ENCODE measurements around the gene GRAP. TPM values are rescaled to one million over a fixed set of nuclear protein-coding genes. Genes with fewer than 3 reads are reported as not detected.

GRAP gene
- total and polyA plus RNA-seq, 10 of the 15 experiments (the other 5 are each of a cell fraction or from before 2014, with no cell fraction given): 0.58 to 78.3 (median 36.6) TPM

- TF ChIP-seq LARP7 (IDR thresholded peaks at IDR 0.05) (no peak), SMARCA5 (IDR thresholded peaks at IDR 0.05) (no peak), ELK1 (IDR thresholded peaks at IDR 0.05; ENCODE audit: low read depth, low read length) (no peak), MTA3 (IDR thresholded peaks at IDR 0.05; ENCODE audit: borderline replicate concordance, low read length) (no peak), NR2C2 (IDR thresholded peaks at IDR 0.05; ENCODE audit: borderline replicate concordance, control insufficient read depth, insufficient read length, low read depth) (no peak), DPF2 (IDR thresholded peaks at IDR 0.05) (no peak), BCL11A (IDR thresholded peaks at IDR 0.05; ENCODE audit: low read depth, low read length) (no peak), SUZ12 (IDR thresholded peaks at IDR 0.05; ENCODE audit: unreplicated experiment) (no peak), ASH2L (IDR thresholded peaks at IDR 0.05; ENCODE audit: borderline replicate concordance, low read depth) (no peak), ETV6 (conservative IDR thresholded peaks at IDR 0.05 in 1 of 2, IDR thresholded peaks at IDR 0.05 in 1 of 2; ENCODE audit: borderline replicate concordance in 1 of 2, low read depth in 1 of 2) (no peak), SIN3A (IDR thresholded peaks at IDR 0.05; ENCODE audit: low read depth, low read length) (no peak)
These were observed 23.4 kb downstream of the GRAP start (continued) for GRCh38 chr17:19023209-19023999.

GRCh38 chr17:19022747-19023146, 24.0 kb downstream of the GRAP start:
- intact Hi-C loops (cut with micrococcal nuclease; ENCODE audit: unreplicated experiment): no loop called here
- in situ Hi-C loops (cut with MboI): no loop called here
- H3K27me3 ChIP-seq (replicated peaks in 1 of 2; ENCODE audit: control insufficient read depth in 2 of 2, insufficient read depth in 2 of 2, low read length in 1 of 2): no peaks in the 10 kb centered on the region
- no peaks in the 10 kb centered on the region for H3K4me1 ChIP-seq (ENCODE audit: control insufficient read depth, insufficient read depth, low read length)
- ChIA-PET CTCF (interaction anchor here (1.1 to 1.2 kb wide), 2 partner anchors 62 to 397 kb away, joined by 3 to 4 read pairs; no protein-coding TSS in a partner anchor), RAD21 (ENCODE audit: unreplicated experiment) (interaction anchor here (0.8 to 1.1 kb wide), 2 partner anchors 62 to 98 kb away, joined by 3 to 5 read pairs; no protein-coding TSS in a partner anchor), POLR2A (no interaction called here), SMC1A (ENCODE audit: uncharacterized antibody, unreplicated experiment) (interaction anchor here (1.4 kb wide), 1 partner anchor 62 kb away, joined by 3 read pairs; no protein-coding TSS in a partner anchor)
- H3K9ac ChIP-seq (ENCODE audit: control insufficient read depth, insufficient read depth, low read length): no peak overlapping the region
- FAIRE-seq (no peak), ATAC-seq (no peak), DNase-seq (ENCODE audit: low read depth, low spot score) (no peak)
- peaks cover 0 to 15% of the 10 kb centered on the region in 2 experiments; a peak in 3 of 4 replicates for H3K36me3 ChIP-seq (ENCODE audit: control insufficient read depth in 2 of 2, insufficient read depth in 2 of 2, low read length in 1 of 2)
- WGBS (ENCODE audit: insufficient coverage, insufficient replicate concordance, low lambda C conversion rate, missing lambda C conversion rate): 57% methylated on average over 6 of the region's 6 CpGs
- H2AFZ ChIP-seq (ENCODE audit: control insufficient read depth, low read depth, low read length): no peak overlapping the region
- H3K27ac ChIP-seq (ENCODE audit: control insufficient read depth, insufficient read depth): no peak overlapping the region
- H3K4me3 ChIP-seq: no peak overlapping the region
- H3K9me3 ChIP-seq (replicated peaks; ENCODE audit: control insufficient read depth, insufficient read depth, low read length): no peaks in the 10 kb centered on the region
- no TSS peak for BruUV-seq (replicated peaks)
- H3K79me2 ChIP-seq (ENCODE audit: control insufficient read depth, insufficient read depth, low read length): no peaks in the 10 kb centered on the region
- no peaks in the 10 kb centered on the region for H4K20me1 ChIP-seq (ENCODE audit: control insufficient read depth, insufficient read depth)
- no peak overlapping the region for H3K4me2 ChIP-seq (ENCODE audit: control insufficient read depth, insufficient read depth)
- no peak for TF ChIP-seq RELA (IDR thresholded peaks at IDR 0.05; ENCODE audit: borderline replicate concordance, partially characterized antibody)
- no peak for TF ChIP-seq YY1 (IDR thresholded peaks at IDR 0.05; ENCODE audit: low read depth, low read length)
- 0 out of 2 replicates have a peak, but pooled peaks have one; percentile 55 for TF ChIP-seq POLR2A (IDR thresholded peaks at IDR 0.05; ENCODE audit: low read depth, low read length)
- peak; percentile 15 for TF ChIP-seq MEF2B (IDR thresholded peaks at IDR 0.05; ENCODE audit: partially characterized antibody, poor library complexity, severe bottlenecking)
